GM21367 (cell line): ENCODE measurements around the gene C16orf95.
"Not testable (repeated sequence)": the region's sequence is repeated elsewhere in the genome, so short reads cannot be mapped to it uniquely, and the experiment has no call there.

ENCODE experiments used
- ATAC-seq: cut with Tn5 transposase; IDR thresholded peaks from one replicate; pipeline ENCODE4 v1.9.1; 2021; ENCODE audit not compliant: unreplicated experiment

The C16orf95 gene, protein sequence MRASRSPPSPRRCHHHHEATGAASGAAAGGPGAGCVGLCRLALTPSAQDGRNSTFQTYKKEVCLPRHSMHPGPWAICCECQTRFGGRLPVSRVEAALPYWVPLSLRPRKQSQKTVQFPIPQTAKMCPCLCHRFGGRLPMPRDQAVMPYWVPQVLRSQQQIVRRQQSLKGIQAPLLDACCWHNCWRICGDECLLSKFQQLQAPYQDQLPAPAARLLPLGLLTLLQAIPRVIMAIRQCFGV

DNA sequence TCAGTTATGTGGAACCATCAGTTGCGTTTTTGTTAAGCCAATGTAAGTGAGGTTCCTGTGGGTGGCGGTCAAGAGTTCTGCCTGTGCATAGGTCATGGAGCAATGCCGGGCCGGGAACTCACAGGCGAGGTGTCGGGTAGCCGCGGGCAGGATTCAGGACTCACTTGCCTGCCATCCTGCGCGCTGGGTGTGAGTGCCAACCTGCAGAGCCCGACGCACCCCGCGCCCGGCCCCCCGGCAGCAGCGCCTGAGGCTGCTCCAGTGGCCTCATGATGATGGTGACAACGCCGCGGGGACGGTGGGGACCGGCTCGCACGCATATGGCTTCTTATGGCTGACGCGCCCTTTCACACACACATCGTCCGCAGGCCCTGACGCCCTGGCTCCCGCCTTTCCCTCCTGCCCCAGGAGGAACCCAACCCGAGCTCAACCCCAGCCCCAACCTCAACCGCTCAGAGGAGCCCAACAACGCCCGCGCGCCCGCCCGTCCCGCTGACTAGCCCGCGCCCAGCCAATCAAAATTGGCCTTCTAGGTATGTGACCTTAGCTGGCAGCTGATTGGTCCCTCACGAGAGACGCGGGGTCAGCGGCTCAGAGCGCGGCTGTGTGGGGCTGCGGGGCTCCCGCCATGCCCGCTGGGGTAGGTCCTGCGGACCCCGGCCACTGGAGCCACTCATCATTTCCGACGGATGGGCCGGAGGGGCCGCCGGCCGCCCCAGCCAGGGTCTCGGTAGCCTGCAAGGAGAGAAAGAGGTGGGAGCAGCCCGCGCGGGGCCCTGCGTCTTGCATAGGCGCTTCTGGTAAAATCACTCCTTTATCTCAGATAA is at the start of gene C16orf95:
Gene C16orf95, minus strand, starts transcription at position 470 of the 827 bp plus-strand sequence. Its CDS starts 150 bp downstream, at position 320.
- peak; percentile 84 for ATAC-seq

DNA sequence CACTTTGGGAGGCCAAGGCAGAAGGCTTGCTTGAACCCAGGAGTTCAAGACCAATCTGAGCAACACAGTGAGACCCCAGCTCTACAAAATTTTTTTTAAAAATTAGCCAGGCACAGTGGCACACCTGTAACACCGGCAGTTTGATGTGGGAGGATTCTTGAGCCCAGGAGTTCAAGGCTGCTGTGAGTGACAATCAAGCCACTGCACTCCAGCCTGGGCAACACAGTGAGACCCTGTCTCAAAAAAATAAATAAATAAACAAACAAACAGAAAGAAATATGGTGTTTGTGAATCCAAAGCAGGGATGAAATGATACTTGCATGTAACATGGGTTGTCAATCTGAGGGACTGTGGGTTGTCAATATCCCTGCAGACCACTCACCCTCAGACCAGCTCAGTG is 49.7 kb upstream of the C16orf95 start:
- ATAC-seq, result no peak

DNA sequence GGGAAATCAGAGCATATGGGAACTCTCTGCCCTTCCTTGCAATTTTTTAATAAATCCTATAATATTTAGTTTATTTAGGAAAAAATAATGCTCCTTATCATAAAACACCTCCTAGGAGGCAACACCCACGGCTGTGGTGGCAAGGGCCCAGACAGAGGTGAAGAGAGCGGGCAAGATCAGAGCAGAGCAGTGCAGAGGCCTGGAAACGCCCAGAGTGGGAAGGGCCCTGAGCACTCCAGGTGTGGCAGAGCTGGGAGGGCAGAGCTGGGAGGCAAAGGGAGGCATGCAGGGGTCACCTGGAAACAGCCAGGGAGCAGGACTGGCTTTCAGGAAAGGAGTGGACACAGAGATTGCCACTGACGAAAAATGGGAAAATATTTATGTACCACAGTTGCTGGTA is 49.1 kb upstream of the C16orf95 start:
- ATAC-seq, result no peak

DNA sequence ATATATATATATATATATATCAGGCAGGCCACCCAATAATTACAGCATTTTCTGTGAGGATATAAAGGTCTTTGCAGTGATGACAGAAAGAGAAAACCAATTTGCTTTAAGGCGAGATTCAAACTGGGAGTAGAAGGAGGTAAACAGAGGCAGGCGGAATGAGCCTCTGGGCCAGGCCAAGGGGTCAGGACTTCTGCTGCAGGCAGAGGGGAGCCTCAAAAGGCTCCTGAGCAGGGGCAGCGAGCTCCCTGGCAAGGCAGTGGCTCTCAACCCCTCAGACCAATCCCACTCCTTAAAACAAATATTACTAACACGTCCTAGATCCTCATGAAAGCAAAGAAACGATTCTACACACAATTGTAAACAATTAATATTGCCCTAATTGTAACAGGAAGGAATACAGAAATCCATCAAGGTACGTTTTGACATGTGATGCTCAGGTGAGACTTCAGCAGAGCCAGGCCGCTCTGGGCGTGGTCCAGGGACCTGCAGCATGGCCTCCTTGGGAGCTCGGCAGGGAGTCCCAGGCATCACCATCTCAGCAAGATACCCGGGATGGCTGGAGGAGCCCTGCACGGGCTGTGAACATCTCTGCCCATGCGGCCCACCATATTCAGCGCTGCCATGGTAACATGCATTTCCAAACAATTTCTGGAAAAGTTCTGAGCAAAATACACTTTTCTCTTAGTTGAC is 48.0 kb upstream of the C16orf95 start:
- ATAC-seq, result no peak

DNA sequence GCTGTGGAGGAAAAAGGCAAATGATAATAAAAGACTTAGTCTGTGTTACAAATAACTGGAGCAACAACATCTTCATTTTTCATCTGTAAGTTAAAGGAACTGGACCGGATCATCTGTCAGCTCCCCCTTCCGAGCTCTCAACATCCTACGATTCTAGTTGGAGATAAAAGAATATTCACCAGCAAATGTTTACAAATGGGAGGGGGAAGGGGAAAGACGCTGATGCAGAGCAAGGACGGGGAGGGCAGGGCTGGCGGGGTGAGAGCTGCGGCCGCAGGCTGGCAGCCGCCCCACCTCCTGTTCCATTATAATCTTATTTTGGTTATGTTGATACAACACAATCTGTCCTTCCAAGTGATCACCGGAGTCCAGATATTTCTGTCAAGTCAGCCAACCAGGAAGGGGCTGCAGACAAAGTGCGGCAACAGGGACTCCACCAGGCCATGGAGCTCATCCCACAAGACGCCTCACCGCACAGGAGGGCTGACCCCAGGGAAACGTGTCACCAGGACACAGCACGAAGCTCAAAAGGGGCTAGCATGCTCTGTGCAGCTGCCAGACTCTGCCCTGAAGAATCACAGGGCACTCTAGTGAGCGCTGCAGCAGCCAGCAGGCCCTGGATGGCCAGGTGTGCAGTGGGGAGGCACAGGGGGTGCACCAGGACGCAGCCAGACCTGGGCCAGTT is 46.7 kb upstream of the C16orf95 start:
- no peak for ATAC-seq

DNA sequence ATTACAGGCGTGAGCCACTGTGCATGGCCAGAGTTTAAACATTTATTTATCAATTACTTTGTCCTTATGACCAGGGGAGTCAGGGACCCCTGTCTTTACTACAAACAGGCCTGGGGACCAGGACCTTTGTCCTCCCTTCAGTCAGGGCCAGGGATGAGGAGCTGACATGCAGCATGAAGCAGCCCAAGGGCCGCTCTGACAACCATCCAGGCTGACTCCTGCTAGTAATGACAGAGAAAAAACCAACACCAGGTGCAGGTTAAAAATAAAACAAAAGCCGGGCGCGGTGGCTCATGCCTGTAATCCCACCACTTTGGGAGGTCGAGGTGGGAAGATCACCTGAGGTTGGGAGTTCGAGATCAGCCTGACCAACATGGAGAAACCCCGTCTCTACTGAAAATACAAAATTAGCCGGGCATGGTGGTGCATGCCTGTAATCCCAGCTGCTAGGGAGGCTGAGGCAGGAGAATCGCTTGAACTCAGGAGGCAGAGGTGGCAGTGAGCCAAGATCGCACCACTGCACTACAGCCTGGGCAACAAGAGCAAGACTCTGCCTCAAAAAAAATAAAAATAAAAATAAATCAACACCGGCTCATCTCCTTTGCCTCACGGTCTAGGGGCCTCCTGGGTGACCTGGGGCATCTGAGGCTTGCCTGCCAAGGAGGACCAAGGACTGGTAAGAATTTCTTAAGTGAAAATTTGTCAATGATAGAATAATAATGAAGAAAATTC is 45.8 kb upstream of the C16orf95 start:
- ATAC-seq, result not testable (repeated sequence)

DNA sequence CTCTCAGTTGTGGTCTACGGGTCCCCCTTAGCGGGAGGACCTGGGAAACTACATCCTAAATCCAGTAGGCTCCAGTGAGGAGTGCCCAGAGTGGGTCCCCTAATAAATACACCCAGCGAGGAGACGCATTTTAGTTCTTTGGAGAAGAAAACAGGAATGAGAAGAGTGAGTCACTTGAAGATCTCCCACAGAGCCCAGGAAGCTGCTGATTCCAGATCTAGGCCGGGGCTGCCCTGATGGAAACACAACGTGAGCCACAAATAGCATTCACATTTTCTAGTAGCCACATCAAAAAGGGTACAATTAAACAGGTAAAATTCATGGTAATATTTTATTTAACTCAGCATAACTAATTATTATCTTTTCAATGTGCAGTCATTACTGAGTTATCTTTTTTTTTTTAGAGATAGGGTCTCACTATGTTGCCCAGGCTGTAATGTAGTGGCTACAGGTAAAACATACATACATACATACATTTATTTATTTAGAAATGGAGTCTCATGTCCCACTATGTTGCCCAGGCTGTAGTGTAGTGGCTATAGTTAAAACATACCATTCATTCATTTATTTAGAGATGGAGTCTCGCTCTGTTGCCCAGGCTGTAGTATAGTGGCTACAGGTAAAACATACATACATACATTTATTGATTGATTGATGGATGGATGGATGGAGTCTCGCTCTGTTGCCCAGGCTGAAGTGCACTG is 44.9 kb upstream of the C16orf95 start:
- no peak for ATAC-seq

DNA sequence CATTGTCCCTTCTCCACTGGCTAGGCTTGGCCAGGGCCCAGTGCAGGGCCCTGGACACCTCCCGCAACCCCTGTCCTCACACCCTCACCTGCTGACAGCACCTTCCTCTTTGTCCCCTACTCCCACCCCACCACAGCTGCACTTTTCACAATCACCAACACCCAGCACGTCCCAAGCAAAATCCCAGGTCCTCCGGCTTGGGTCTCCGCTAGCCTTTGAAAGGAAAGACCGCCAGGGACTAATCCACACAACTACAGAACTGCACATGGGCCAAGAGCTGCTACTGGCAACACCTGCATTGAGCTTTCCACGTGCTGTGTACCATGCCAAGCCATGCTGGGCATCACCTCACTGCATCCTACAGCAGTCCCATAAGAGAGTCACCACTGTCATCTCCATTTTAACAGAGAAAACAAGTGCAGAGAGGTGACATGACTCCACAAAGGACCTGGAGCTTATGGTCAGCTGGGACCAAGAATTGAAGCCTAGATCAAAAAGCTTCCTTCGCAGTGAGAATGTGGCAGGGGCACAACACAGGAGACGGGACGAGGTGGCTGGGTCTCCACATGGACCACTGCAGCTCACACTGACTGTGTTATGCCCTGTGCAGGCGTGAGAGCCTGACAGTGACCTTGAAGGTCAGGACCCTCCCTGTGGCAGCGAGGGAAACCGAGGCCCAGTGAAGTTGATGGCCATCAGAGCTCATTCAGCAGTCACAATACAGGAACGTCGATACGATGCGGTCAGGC is 43.8 kb upstream of the C16orf95 start:
- no peak for ATAC-seq

DNA sequence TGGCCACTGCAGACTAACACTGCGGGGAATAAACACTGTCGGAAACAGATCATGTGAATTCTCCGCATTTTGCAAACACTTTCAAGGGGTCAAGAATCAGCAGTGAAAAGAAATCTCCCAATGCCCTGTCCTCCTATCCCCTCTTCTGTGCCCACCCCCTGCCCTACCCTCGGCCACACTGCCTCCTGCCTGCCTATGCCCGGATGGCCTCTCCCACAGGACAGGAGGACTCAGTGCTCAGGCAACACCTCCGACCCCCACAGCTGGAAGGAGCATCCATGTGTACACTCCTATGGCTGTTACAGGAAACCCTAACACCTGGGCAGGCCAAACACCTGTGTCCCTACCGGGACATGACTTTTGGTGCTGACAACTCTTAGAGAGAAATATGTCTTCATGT is 41.9 kb upstream of the C16orf95 start:
- ATAC-seq, result no peak

DNA sequence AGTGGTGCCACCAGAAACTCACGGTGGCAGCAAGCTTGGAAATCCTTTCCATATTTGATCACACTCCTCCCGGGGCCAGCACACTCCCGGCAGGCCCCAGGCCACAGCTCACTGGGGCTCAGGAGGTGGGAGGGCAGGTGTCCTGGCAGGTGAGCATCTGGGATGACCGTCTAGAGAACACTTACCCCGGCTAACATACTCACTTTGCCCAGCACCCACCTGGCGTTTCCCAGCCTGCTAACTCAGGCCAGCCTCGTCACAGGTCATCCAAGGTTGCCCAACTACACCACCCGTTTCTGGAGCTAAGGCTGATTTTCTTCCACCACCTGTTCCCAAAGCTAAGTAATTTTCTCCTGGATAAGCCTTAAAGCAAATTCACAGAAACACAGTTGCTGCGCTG is 41.5 kb upstream of the C16orf95 start:
- ATAC-seq, result no peak

DNA sequence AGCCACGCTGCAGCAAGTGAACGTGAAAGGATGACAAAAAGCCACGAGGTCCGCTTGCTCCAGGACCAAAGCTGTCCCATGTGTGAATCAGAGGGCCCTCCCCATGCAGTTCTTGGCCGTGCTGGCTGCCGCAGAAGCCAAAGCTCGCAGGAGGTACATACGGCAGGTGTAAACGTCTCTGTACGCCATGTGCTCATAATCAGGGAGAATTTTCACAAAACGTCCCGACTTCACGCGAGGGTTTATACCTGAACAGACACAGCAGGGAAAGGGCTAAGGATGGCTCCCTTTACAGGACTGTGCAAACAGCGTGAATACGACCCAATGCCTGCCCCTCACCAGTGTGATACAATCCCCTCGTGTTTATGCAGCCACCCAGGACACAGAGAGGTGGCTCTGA is 41.1 kb upstream of the C16orf95 start:
- ATAC-seq, result no peak

DNA sequence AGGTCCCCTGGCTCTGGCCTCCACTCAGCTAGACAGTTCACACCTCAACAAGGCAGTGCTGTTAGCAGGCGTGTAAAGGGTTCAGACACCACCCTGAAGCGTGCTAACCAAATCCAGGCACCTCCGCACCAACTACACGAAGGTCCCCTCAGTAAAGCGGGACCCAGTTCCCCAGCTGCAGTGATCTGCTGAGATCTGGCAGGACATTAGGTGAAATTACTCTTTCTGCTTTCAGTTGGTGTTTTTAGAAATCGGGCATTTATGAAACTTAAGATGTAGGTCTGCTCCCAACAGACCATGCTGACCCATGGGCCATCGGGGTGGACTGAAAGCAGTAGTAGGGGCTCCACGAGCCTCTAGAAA is 39.3 kb upstream of the C16orf95 start:
- ATAC-seq, result no peak

DNA sequence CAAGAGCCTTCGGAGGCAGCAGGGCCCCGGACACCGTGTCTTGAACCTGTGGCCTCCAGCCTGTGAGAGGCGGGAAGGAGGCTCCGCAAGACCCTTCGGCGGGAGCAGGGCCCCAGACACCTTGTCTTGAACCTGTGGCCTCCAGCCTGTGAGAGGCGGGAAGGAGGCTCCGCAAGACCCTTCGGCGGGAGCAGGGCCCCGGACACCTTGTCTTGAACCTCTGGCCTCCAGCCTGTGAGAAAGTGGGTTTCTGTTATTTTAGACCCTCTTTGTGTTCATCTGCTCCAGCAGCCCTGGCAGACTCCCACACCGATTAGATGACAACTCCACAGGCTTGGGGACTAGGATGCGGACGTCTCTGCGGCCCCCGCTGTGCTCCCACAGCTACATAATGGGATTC is 36.4 kb upstream of the C16orf95 start:
- no peak for ATAC-seq

DNA sequence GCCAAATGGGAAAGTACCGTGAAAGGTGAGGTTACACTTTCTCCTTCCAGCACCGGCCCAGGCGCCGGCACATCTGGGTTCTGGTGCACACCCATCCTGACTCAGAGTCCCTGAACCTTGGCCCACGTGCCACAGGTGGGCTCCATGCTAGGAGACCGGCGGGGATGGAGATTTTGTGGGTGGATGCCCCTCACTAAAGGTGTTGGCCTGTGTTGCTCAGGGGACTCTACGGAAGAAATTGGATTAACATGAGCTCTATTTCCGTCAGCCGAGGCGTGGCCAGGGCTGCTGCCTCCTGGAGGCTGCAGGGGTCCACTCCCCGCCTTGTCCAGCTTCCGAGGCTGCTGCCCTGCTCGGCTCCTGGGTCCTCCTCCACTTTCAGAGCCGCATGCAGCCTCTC is 35.6 kb upstream of the C16orf95 start:
- no peak for ATAC-seq

DNA sequence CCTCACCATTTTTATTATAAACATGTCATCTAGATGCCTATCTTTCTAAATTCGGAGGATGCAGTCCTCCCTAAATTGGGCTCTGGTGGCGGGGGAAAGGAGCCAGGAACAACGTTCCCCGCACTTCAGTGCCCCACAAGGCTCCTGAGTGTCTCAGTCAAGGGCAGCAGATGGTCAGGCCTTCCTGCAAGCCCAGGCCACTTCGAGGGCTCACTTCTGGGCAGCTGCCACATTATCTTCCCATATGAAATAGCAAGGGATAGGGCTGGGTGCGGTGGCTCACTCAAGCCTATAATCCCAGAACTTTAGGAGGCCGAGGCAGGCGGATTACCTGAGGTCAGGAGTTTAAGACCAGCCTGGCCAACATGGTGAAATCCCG is 34.1 kb upstream of the C16orf95 start:
- no peak for ATAC-seq

DNA sequence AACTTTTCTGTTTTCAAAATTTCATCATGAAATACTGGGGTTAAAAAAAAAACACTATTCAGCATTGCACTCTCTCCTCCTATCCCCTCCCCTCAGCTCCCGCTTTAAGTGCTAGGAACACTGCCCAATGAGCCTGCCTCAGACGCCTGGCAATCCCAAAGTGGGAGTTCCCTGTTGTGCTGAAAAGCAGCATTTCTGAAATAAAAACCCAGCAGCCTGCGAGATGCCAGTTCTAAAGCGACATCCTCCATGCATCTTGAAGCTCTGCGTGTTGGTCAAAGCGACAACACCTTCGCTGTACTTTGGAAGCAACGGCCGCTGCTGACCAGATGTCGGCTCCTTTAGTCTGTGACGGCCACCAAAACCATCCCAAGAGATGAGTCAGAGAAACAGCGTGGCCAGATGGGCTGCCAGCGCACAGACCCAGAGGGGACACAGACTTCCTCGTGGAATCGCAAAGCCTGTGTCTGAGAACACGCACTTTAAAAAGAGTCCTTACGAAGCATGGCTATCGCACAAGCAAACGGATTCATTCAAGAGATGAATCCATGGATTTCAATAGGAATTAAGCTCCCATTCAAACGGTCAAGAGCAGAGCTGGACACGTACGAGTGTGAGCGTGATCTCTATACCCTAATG is 33.6 kb upstream of the C16orf95 start:
- no peak for ATAC-seq

DNA sequence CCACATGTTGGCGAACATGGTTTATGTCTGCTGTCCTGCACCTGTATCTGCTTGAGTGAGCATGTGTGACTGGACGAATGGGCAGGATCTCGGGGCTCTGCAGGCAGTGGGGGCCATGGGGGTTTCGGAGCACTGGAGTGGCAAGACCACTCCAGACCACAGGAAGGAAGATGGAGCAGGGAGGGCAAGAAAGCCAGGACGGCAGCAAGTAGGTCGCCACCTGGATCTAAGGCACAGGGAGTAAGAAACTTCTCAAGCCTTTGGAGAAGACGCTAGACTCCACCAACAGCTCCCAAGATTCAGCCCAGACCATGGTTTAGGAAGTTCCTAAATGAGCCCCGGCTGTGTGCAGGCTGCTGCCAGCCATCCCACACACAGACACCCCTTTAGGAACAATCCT is 32.8 kb upstream of the C16orf95 start:
- no peak for ATAC-seq

DNA sequence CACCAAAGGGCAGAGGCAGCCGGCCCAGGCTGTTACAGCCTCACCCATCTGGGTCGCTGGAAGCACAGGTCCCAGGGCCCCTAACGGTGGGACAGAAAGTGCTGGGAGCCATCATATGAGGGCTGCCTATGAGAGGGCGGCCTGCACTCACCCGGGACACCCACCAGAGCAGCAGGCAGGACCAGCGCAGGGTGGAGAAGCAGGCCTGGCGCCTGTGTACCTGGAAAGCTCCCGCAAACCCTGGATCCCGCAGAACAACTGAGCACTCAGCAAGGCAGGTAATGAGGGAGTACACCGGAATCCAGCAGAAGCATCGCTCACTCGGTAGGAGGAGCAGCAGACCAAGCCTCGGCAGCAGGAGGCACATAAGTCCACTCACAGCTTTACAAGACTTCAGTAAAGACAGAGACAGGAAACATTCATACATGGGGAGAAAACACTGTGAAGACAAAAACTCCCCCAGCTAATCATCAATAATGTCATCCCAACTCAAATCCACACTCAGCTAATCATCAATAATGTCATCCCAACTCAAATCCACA is 31.5 kb upstream of the C16orf95 start:
- no peak for ATAC-seq
